GM12874 (cell line): ENCODE results near the gene LGALSL.

Source experiments
- TF ChIP-seq, protein P1 (sequence below): IDR thresholded peaks from 2 replicates; pipeline ENCODE4 v1.5.1; 2011; ENCODE audit warnings: low read depth, mild to moderate bottlenecking, control low read depth, low read length, moderate library complexity; ENCODE audit not compliant: insufficient read depth

Gene LGALSL

DNA sequence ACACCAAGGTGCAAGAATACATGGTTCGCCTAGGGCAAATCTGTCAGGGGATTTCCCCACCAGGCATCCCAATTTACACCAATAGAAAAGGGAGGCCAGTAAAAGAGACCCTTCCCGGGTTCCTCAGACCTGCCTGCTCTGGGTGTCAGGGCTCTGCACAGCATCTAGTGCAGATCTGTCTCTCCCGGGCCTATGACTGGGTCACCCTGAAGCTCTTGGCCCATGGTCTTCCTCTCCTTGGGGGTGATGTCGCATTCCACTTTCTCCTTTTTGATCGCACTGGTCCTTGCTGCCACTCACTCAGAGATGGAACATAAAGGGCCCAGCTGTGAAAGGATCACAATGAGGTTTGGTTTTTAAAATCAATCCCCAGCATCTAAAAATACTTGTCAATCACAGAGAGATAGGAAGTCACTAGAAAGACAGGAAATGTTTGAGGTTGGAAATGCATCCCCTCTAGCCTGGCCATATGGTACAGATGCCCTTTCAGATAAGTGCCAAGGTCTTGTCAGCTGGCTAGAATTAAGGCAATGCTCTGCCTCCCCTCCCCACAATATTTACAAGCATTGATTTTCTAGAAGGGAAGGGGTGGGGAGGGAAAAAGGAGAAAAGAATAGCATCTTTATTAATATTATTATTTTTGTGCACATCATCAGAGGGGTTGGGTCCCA, 35.3 kb downstream of the LGALSL start:
- TF ChIP-seq, protein P1, sequence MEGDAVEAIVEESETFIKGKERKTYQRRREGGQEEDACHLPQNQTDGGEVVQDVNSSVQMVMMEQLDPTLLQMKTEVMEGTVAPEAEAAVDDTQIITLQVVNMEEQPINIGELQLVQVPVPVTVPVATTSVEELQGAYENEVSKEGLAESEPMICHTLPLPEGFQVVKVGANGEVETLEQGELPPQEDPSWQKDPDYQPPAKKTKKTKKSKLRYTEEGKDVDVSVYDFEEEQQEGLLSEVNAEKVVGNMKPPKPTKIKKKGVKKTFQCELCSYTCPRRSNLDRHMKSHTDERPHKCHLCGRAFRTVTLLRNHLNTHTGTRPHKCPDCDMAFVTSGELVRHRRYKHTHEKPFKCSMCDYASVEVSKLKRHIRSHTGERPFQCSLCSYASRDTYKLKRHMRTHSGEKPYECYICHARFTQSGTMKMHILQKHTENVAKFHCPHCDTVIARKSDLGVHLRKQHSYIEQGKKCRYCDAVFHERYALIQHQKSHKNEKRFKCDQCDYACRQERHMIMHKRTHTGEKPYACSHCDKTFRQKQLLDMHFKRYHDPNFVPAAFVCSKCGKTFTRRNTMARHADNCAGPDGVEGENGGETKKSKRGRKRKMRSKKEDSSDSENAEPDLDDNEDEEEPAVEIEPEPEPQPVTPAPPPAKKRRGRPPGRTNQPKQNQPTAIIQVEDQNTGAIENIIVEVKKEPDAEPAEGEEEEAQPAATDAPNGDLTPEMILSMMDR = no peak

DNA sequence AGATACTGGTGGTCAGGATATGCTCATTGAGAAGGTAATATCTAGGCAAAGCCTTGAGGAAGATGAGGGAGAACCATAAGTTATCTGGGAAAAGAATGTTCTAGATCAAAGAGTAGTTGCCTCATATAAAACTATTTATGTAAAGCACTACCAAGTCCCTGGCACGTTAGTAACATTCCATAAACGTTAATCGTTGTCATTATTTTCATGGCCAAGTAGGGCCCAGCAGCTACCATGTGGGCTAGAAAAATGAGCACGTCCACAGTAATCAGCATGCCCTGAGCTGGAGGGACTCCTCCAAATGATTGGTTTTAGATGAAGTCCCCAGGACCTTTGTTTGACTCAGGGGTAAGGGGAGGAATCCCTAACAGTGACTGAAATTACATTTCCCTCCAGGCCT, 37.5 kb downstream of the LGALSL start:
- TF ChIP-seq, protein P1 = no peak

DNA sequence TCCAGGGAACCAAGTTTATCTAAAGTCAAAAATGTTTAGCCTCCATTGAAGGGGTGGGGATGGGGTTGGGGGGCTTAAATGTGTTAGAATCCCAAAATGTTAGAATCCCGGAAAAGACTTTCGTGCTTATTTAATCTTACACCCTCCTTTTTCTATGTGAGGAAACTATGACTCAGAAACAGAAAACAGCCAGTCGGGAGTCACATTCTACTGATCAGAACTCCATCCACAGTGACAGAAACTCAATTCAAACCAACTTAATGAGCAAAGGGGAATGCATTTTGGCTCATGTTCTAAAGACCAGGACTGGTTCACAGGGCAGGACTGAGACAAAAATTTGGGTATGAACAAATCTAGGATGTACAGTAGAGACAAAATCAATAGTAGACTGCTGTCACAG, 38.3 kb downstream of the LGALSL start:
- TF ChIP-seq, protein P1 = no peak

DNA sequence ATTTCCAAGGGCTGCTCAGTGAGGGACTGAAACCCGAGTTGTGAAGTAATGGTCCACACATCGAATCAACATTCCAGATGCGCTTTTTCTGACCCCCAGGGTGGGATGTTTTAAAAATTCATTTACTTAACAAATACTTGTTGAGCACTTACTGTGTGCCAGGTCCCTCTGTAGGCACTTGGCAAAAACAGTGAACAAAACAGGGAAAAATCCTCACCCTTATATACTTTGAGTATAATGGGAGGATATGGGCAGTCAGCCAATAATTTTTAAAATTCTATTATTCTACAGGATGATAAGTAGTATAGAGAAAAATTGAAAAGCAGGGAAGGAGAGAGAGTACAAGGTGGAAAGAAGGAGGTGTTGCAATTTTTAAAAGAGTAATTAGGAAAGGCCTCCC, 38.9 kb downstream of the LGALSL start:
- TF ChIP-seq, protein P1 = no peak

DNA sequence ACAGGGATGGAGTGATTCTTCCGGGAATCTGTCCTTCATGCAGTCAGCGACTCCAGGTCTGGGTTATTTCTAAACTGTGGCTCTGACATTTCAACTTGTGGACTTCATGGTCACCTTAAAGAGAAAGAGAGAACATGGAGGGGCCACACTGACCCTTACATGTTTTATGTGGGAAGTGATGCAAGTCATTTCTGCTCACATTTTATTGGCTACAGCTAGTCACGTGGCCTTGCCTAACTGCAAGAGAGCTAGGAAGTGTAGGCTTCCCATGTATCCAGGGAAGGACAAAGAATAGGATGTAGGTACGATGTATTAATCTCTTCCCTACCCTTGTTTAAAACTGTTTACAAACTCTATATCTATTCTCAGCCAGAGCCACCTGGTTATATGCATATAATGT, 39.8 kb downstream of the LGALSL start:
- TF ChIP-seq, protein P1 = no peak

DNA sequence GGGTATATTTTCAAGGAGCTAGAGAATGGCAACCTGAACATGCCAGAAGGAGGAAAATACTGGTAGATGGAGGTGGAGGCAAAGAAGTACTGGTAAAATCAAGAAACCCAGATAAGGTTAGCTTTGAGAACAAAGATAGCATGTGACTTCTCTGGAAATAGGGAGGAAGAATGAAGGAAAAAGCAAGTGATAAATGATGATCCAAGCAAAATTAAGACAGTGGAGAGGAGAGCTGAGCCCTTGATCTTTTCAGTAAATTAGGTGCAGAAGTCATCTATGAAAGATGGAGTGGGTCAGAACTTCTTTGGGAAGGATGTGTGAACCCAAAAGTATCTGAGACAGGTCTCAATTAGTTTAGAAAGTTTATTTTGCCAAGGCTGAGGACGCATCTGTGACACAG, 44.5 kb downstream of the LGALSL start:
- TF ChIP-seq, protein P1 = no peak

DNA sequence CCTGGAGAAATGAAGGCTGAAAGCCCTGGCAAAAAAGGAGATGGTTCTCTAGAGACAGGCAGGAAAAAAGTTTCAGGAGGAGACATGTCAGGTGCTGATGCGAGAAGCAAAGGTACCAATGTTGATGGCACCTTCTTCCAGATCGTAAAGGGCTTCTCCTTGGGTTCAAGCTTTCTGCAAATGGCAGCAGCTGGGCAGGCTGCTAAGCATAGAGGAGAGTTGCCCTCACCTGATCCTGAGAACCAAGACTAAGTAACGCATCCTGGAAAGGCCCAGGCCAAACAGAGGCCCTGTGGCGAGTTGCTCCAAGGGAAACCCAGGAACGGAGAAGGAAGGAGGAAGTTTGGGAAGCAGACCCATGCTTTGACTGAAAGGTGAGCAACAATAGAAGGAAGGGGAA, 46.6 kb downstream of the LGALSL start:
- TF ChIP-seq, protein P1 = no peak
